Measurements from ENCODE around the gene APH1B. TPM values are rescaled to one million over a fixed set of nuclear protein-coding genes. Genes with fewer than 3 reads are reported as not detected.

APH1B gene
- total and polyA plus RNA-seq, 4 donors = 2.0 to 10.6 (median 4.6) TPM

GRCh38 chr15:63243101-63243500, 34.3 kb upstream of the APH1B start:
- H3K36me3 ChIP-seq (ENCODE audit: control insufficient read depth in 4 of 4, insufficient read depth in 3 of 4, low read depth in 1 of 4, low read length in 3 of 4) = no peaks in the 10 kb centered on the region
- H3K27ac ChIP-seq (ENCODE audit: low read depth in 1 of 2, low read length in 2 of 2) = no peak overlapping the region
- no peak for DNase-seq (ENCODE audit: low spot score)
- H3K27me3 ChIP-seq (ENCODE audit: control insufficient read depth in 4 of 4, insufficient read depth in 4 of 4, low read length in 3 of 4) = no peaks in the 10 kb centered on the region
- peaks cover 0 to 10% (median 0%) of the 10 kb centered on the region in 4 donors for H3K4me1 ChIP-seq (ENCODE audit: control insufficient read depth in 4 of 4, insufficient read depth in 4 of 4, low read length in 3 of 4)
- no peak overlapping the region for H3K4me3 ChIP-seq (ENCODE audit: low read depth in 1 of 3, low read length in 3 of 3)
- no peak overlapping the region for H3K9ac ChIP-seq (ENCODE audit: low read depth in 1 of 2, low read length in 2 of 2)
- 86% methylated on average over 1 of the region's 1 CpG for WGBS
- no peaks in the 10 kb centered on the region for H3K9me3 ChIP-seq (ENCODE audit: control insufficient read depth in 4 of 4, low read length in 3 of 4)
- no peak for TF ChIP-seq JUND (IDR thresholded peaks at IDR 0.05)
- TF ChIP-seq, protein P1, sequence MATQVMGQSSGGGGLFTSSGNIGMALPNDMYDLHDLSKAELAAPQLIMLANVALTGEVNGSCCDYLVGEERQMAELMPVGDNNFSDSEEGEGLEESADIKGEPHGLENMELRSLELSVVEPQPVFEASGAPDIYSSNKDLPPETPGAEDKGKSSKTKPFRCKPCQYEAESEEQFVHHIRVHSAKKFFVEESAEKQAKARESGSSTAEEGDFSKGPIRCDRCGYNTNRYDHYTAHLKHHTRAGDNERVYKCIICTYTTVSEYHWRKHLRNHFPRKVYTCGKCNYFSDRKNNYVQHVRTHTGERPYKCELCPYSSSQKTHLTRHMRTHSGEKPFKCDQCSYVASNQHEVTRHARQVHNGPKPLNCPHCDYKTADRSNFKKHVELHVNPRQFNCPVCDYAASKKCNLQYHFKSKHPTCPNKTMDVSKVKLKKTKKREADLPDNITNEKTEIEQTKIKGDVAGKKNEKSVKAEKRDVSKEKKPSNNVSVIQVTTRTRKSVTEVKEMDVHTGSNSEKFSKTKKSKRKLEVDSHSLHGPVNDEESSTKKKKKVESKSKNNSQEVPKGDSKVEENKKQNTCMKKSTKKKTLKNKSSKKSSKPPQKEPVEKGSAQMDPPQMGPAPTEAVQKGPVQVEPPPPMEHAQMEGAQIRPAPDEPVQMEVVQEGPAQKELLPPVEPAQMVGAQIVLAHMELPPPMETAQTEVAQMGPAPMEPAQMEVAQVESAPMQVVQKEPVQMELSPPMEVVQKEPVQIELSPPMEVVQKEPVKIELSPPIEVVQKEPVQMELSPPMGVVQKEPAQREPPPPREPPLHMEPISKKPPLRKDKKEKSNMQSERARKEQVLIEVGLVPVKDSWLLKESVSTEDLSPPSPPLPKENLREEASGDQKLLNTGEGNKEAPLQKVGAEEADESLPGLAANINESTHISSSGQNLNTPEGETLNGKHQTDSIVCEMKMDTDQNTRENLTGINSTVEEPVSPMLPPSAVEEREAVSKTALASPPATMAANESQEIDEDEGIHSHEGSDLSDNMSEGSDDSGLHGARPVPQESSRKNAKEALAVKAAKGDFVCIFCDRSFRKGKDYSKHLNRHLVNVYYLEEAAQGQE (IDR thresholded peaks at IDR 0.05) = no peak
- TF ChIP-seq ZBTB33 (IDR thresholded peaks at IDR 0.05) = no peak
- TF ChIP-seq FOXA1 (IDR thresholded peaks at IDR 0.05) = no peak
- TF ChIP-seq YY1 (IDR thresholded peaks at IDR 0.05) = no peak
- no peak for TF ChIP-seq ATF3 (IDR thresholded peaks at IDR 0.05)
- no peak for TF ChIP-seq FOXA2 (IDR thresholded peaks at IDR 0.05)
- no peak for TF ChIP-seq RXRA (IDR thresholded peaks at IDR 0.05)
- no peak for TF ChIP-seq GABPA (IDR thresholded peaks at IDR 0.05 in 1 of 2, conservative IDR thresholded peaks at IDR 0.05 in 1 of 2)
- no peak for TF ChIP-seq SP1 (IDR thresholded peaks at IDR 0.05)
- TF ChIP-seq HNF4G (IDR thresholded peaks at IDR 0.05) = no peak

DNA sequence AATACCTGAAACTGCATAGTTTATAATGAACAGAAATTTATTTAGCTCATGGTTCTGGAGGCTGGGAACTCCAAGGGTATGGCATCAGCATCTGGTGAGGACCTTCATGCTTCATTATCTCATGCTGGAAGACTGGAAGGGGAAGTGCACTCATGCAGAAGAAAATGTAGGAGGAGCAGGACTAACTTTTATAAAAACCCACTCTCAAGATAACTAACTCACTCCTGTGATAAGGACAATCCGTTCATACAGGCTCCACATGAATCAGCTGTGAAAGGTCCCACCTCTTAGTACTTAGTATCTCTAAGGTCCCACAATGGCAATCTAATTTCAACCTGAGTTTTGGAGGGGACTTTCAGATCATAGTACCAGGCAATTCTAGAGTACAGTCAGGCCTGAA, 33.6 kb upstream of the APH1B start:
- Histone ChIP-seq H3K4me1 (ENCODE audit: control insufficient read depth in 4 of 4, insufficient read depth in 4 of 4, low read length in 3 of 4) (peaks cover 0 to 10% (median 0%) of the 10 kb centered on the region in 4 donors), H3K36me3 (ENCODE audit: control insufficient read depth in 4 of 4, insufficient read depth in 3 of 4, low read depth in 1 of 4, low read length in 3 of 4) (no peaks in the 10 kb centered on the region), H3K27ac (ENCODE audit: low read depth in 1 of 2, low read length in 2 of 2) (no peak overlapping the region), H3K9ac (ENCODE audit: low read depth in 1 of 2, low read length in 2 of 2) (no peak overlapping the region), H3K4me3 (ENCODE audit: low read depth in 1 of 3, low read length in 3 of 3) (no peak overlapping the region), H3K27me3 (ENCODE audit: control insufficient read depth in 4 of 4, insufficient read depth in 4 of 4, low read length in 3 of 4) (no peaks in the 10 kb centered on the region), H3K9me3 (ENCODE audit: control insufficient read depth in 4 of 4, low read length in 3 of 4) (no peaks in the 10 kb centered on the region)
- WGBS = 82% methylated on average over 1 of the region's 1 CpG
- TF ChIP-seq JUND (IDR thresholded peaks at IDR 0.05) (no peak), MAX (IDR thresholded peaks at IDR 0.05) (no peak), TAF1 (conservative IDR thresholded peaks at IDR 0.05) (no peak), SP1 (IDR thresholded peaks at IDR 0.05) (no peak), HNF4A (conservative IDR thresholded peaks at IDR 0.05) (no peak)
- TF ChIP-seq, protein P1 (IDR thresholded peaks at IDR 0.05) = no peak
- DNase-seq (ENCODE audit: low spot score) = no peak
